SK-N-SH treated with all-trans-retinoic acid at 6 μM for 48 hours (cell line): Measurements from ENCODE around the gene IQGAP3.
A peak's percentile ranks its signal among the peaks of the same experiment; 100 is the strongest.

Experiments
- ATAC-seq: fragments of 200-7000 bp; cut with Tn5 transposase; 3 replicates; pipeline ENCODE4 v1.9.1; 2020; ENCODE audit warnings: mild to moderate bottlenecking, moderate library complexity
- ARNTL ChIP-seq: fragments of 450-650 bp; formaldehyde crosslinking; IDR thresholded peaks from 2 replicates; pipeline ENCODE4 v1.5.0; 2020; ENCODE audit warnings: low read depth, mild to moderate bottlenecking, moderate library complexity, borderline replicate concordance
- BACH2 ChIP-seq: fragments of 250-450 bp; sonication (Bioruptor Pico); IDR thresholded peaks from 2 replicates; pipeline ENCODE4 v1.9.0; 2021; ENCODE audit warnings: mild to moderate bottlenecking, borderline replicate concordance
- CSDC2 ChIP-seq: fragments of 250-450 bp; sonication (Bioruptor Pico); IDR thresholded peaks from 2 replicates; pipeline ENCODE4 v1.5.0; 2020; ENCODE audit warnings: mild to moderate bottlenecking, moderate library complexity
- ESRRG ChIP-seq: fragments of 250-450 bp; sonication (Bioruptor Pico); IDR thresholded peaks from 2 replicates; pipeline ENCODE4 v1.6.1; 2021; ENCODE audit warnings: mild to moderate bottlenecking
- GLIS3 ChIP-seq: fragments of 250-450 bp; sonication (Bioruptor Pico); IDR thresholded peaks from 2 replicates; pipeline ENCODE4 v1.5.0; 2020; ENCODE audit warnings: mild to moderate bottlenecking, moderate library complexity
- ISL1 ChIP-seq: fragments of 250-450 bp; sonication (Bioruptor Pico); IDR thresholded peaks from 2 replicates; pipeline ENCODE4 v2.1.2; 2022; ENCODE audit warnings: mild to moderate bottlenecking, moderate library complexity
- OSR1 ChIP-seq: fragments of 250-450 bp; sonication (Bioruptor Pico); IDR thresholded peaks from 2 replicates; pipeline ENCODE4 v1.8.0; 2022; ENCODE audit warnings: moderate library complexity, mild to moderate bottlenecking, inconsistent platforms
- PPARA ChIP-seq: fragments of 250-450 bp; sonication (Bioruptor Pico); IDR thresholded peaks from 2 replicates; pipeline ENCODE4 v1.5.0; 2020; ENCODE audit warnings: mild to moderate bottlenecking, borderline replicate concordance
- RARB ChIP-seq: fragments of 250-450 bp; sonication (Bioruptor Pico); IDR thresholded peaks from 2 replicates; pipeline ENCODE4 v1.8.0; 2021; ENCODE audit warnings: mild to moderate bottlenecking, moderate library complexity
- SNAI2 ChIP-seq: fragments of 250-450 bp; sonication (Bioruptor Pico); IDR thresholded peaks from 2 replicates; pipeline ENCODE4 v1.5.0; 2020; ENCODE audit warnings: mild to moderate bottlenecking, moderate library complexity
- TCF4 ChIP-seq: fragments of 250-450 bp; sonication (Bioruptor Pico); IDR thresholded peaks from 2 replicates; pipeline ENCODE4 v1.8.0; 2021; ENCODE audit warnings: mild to moderate bottlenecking, moderate library complexity, borderline replicate concordance
- TOX ChIP-seq: fragments of 250-450 bp; sonication (Bioruptor Pico); IDR thresholded peaks from 2 replicates; pipeline ENCODE4 v1.8.0; 2021; ENCODE audit warnings: mild to moderate bottlenecking, moderate library complexity, borderline replicate concordance
- ZC3H10 ChIP-seq: fragments of 250-450 bp; sonication (Bioruptor Pico); IDR thresholded peaks from 2 replicates; pipeline ENCODE4 v1.5.1; 2021; ENCODE audit warnings: mild to moderate bottlenecking, moderate library complexity
- ZFP3 ChIP-seq: fragments of 250-450 bp; sonication (Bioruptor Pico); IDR thresholded peaks from 2 replicates; pipeline ENCODE4 v1.5.0; 2020; ENCODE audit warnings: mild to moderate bottlenecking, moderate library complexity
- ZFP30 ChIP-seq: fragments of 450-650 bp; formaldehyde crosslinking; IDR thresholded peaks from 2 replicates; pipeline ENCODE4 v1.5.0; 2022; ENCODE audit warnings: mild to moderate bottlenecking, moderate library complexity
- ZNF565 ChIP-seq: fragments of 450-650 bp; formaldehyde crosslinking; conservative IDR thresholded peaks from 2 replicates; pipeline ENCODE4 v1.5.0; 2020; ENCODE audit warnings: low read depth, mild to moderate bottlenecking, moderate library complexity
- ZNF70 ChIP-seq: fragments of 450-650 bp; formaldehyde crosslinking; IDR thresholded peaks from 2 replicates; pipeline ENCODE4 v1.5.0; 2020; ENCODE audit warnings: mild to moderate bottlenecking, moderate library complexity
- ZNF8 ChIP-seq: fragments of 450-650 bp; formaldehyde crosslinking; IDR thresholded peaks from 2 replicates; pipeline ENCODE4 v1.5.0; 2020; ENCODE audit warnings: mild to moderate bottlenecking, moderate library complexity
- TF ChIP-seq, protein P1 (sequence below): fragments of 250-450 bp; sonication (Bioruptor Pico); IDR thresholded peaks from 2 replicates; pipeline ENCODE4 v1.8.0; 2020; ENCODE audit warnings: mild to moderate bottlenecking, moderate library complexity, borderline replicate concordance
- TF ChIP-seq, protein P2 (sequence below): fragments of 250-450 bp; sonication (Bioruptor Pico); IDR thresholded peaks from 2 replicates; pipeline ENCODE4 v1.8.0; 2021; ENCODE audit warnings: low read depth, mild to moderate bottlenecking, moderate library complexity, borderline replicate concordance
- TF ChIP-seq, protein P3 (sequence below): fragments of 250-450 bp; sonication (Bioruptor Pico); IDR thresholded peaks from 2 replicates; pipeline ENCODE4 v1.5.1; 2021; ENCODE audit warnings: mild to moderate bottlenecking, moderate library complexity
- TF ChIP-seq, protein P4 (sequence below): fragments of 250-450 bp; sonication (Bioruptor Pico); IDR thresholded peaks from 2 replicates; pipeline ENCODE4 v1.5.1; 2020; ENCODE audit warnings: low read depth, mild to moderate bottlenecking, moderate library complexity
- TF ChIP-seq, protein P5 (sequence below): fragments of 250-450 bp; sonication (Bioruptor Pico); IDR thresholded peaks from 2 replicates; pipeline ENCODE4 v1.5.0; 2020; ENCODE audit warnings: mild to moderate bottlenecking, moderate library complexity

The IQGAP3 gene

DNA sequence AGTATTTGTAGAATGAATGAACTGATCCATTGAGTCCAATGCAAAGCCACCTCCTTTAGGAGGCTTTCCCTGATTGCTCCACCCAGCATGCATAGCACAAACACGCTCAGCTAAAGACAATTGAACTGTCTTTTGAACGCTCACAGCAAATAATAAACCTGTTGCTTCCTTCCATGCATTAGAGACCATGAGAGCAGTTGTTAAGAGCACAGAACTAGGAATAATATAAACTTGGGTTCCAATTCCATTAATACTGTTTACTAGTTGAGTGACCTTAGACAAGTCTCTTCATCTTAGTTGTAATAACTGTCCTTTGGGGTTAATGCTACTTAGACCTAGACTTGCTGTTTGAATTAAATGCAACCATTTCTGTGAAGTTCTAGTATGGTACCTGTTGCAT is 65.9 kb downstream of the IQGAP3 start:
- ATAC-seq, result no peak
- no peak for TF ChIP-seq CSDC2 (CRISPR knock-in tag)

DNA sequence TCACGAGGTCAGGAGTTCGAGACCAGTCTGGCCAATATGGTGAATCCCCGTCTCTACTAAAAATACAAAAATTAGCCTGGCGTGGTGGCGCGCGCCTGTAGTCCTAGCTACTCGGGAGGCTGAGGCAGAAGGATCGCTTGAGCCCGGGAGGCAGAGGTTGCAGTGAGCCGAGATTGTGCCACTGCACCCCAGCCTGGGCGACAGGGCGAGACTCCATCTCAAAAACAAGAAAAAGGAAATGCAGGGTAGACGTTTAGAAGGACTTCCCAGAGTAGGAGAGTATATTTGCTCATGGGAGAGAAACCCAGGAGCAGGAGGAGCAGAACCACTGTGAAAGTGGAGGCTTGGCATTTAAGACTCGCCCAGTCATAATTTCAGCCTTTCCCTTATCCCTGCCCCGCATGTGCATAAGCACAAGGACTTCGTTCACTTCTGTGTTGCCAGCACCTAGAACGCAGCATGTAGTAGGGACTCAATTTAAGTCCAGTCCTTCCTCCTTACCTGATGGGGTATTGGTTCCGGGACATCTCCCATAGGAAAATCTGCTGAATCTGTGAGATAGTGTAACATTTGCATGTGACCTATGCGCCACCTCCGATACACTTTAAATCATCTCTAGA is 66.6 kb downstream of the IQGAP3 start:
- no peak for ATAC-seq
- TF ChIP-seq ISL1 (CRISPR knock-in tag) (no peak), ZFP3 (peak; percentile 9; the same call in 1 of the 2 replicates)

DNA sequence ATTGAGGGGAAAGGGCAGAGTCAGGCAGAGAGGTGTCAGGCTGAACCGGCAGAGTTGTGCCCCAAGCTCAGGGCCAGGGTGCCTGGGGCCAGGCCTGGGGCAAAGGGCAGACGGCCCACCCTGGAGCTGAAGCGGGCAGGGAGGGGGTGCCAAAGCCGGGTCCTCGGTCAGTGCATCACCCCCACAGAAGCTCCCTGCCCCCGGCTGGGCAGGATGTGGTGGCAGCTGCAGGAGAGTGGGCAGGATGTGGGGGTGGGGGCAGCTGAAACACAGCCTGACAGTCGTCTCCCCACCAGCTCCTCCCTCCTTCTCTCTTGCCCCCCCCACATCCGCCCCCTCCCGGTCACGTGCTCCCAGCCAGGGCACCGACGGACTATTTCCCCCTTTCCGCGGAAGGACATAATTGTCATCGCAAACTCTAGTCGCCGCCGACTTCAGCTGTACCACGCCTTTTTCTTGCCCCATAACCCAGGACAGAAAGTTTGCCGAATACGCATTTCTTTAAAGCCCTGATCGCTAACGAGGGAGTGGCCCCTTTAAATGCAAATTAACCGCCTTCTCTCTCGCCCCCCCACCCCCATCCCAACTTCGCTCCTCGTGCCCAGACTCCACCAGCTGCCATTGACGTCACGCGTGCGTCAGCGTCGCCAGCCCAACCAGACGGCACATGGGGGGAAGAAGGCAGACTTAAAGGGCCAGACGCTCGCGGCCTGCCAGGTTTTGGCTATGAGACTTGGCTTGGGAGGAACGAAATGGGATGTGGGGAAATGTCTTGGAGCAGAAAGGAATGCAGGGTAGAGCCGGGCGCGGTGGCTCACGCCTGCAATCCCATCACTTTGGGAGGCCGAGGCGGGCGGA is 67.3 kb downstream of the IQGAP3 start:
- TF ChIP-seq, protein P1, sequence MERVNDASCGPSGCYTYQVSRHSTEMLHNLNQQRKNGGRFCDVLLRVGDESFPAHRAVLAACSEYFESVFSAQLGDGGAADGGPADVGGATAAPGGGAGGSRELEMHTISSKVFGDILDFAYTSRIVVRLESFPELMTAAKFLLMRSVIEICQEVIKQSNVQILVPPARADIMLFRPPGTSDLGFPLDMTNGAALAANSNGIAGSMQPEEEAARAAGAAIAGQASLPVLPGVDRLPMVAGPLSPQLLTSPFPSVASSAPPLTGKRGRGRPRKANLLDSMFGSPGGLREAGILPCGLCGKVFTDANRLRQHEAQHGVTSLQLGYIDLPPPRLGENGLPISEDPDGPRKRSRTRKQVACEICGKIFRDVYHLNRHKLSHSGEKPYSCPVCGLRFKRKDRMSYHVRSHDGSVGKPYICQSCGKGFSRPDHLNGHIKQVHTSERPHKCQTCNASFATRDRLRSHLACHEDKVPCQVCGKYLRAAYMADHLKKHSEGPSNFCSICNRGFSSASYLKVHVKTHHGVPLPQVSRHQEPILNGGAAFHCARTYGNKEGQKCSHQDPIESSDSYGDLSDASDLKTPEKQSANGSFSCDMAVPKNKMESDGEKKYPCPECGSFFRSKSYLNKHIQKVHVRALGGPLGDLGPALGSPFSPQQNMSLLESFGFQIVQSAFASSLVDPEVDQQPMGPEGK (CRISPR knock-in tag), result peak; percentile 83
- TF ChIP-seq TCF4 (CRISPR knock-in tag) (no peak; the same call in 1 of the 2 replicates), RARB (CRISPR knock-in tag) (peak; percentile 10; the same call in 1 of the 2 replicates), ISL1 (CRISPR knock-in tag) (no peak), ESRRG (CRISPR knock-in tag) (no peak), ZC3H10 (peak; percentile 94), TOX (CRISPR knock-in tag) (peak; percentile 92), ZFP3 (peak; percentile 44; the same call in 1 of the 2 replicates), SNAI2 (no peak), ZNF8 (no peak), ZNF70 (CRISPR knock-in tag) (no peak), ZFP30 (no peak), OSR1 (CRISPR knock-in tag) (peak; percentile 93), ARNTL (CRISPR knock-in tag) (0 out of 2 replicates have a peak, but pooled peaks have one; percentile 61), ZNF565 (CRISPR knock-in tag) (no peak), CSDC2 (CRISPR knock-in tag) (no peak), GLIS3 (CRISPR knock-in tag) (no peak), PPARA (CRISPR knock-in tag) (no peak), BACH2 (CRISPR knock-in tag) (no peak)
- TF ChIP-seq, protein P2, sequence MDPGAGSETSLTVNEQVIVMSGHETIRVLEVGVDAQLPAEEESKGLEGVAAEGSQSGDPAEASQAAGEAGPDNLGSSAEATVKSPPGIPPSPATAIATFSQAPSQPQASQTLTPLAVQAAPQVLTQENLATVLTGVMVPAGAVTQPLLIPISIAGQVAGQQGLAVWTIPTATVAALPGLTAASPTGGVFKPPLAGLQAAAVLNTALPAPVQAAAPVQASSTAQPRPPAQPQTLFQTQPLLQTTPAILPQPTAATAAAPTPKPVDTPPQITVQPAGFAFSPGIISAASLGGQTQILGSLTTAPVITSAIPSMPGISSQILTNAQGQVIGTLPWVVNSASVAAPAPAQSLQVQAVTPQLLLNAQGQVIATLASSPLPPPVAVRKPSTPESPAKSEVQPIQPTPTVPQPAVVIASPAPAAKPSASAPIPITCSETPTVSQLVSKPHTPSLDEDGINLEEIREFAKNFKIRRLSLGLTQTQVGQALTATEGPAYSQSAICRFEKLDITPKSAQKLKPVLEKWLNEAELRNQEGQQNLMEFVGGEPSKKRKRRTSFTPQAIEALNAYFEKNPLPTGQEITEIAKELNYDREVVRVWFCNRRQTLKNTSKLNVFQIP (CRISPR knock-in tag), result no peak
- TF ChIP-seq, protein P3, sequence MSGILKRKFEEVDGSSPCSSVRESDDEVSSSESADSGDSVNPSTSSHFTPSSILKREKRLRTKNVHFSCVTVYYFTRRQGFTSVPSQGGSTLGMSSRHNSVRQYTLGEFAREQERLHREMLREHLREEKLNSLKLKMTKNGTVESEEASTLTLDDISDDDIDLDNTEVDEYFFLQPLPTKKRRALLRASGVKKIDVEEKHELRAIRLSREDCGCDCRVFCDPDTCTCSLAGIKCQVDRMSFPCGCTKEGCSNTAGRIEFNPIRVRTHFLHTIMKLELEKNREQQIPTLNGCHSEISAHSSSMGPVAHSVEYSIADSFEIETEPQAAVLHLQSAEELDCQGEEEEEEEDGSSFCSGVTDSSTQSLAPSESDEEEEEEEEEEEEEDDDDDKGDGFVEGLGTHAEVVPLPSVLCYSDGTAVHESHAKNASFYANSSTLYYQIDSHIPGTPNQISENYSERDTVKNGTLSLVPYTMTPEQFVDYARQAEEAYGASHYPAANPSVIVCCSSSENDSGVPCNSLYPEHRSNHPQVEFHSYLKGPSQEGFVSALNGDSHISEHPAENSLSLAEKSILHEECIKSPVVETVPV (CRISPR knock-in tag), result no peak
- TF ChIP-seq, protein P4, sequence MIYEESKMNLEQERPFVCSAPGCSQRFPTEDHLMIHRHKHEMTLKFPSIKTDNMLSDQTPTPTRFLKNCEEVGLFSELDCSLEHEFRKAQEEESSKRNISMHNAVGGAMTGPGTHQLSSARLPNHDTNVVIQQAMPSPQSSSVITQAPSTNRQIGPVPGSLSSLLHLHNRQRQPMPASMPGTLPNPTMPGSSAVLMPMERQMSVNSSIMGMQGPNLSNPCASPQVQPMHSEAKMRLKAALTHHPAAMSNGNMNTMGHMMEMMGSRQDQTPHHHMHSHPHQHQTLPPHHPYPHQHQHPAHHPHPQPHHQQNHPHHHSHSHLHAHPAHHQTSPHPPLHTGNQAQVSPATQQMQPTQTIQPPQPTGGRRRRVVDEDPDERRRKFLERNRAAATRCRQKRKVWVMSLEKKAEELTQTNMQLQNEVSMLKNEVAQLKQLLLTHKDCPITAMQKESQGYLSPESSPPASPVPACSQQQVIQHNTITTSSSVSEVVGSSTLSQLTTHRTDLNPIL (CRISPR knock-in tag), result no peak
- TF ChIP-seq, protein P5, sequence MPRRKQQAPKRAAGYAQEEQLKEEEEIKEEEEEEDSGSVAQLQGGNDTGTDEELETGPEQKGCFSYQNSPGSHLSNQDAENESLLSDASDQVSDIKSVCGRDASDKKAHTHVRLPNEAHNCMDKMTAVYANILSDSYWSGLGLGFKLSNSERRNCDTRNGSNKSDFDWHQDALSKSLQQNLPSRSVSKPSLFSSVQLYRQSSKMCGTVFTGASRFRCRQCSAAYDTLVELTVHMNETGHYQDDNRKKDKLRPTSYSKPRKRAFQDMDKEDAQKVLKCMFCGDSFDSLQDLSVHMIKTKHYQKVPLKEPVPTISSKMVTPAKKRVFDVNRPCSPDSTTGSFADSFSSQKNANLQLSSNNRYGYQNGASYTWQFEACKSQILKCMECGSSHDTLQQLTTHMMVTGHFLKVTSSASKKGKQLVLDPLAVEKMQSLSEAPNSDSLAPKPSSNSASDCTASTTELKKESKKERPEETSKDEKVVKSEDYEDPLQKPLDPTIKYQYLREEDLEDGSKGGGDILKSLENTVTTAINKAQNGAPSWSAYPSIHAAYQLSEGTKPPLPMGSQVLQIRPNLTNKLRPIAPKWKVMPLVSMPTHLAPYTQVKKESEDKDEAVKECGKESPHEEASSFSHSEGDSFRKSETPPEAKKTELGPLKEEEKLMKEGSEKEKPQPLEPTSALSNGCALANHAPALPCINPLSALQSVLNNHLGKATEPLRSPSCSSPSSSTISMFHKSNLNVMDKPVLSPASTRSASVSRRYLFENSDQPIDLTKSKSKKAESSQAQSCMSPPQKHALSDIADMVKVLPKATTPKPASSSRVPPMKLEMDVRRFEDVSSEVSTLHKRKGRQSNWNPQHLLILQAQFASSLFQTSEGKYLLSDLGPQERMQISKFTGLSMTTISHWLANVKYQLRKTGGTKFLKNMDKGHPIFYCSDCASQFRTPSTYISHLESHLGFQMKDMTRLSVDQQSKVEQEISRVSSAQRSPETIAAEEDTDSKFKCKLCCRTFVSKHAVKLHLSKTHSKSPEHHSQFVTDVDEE (CRISPR knock-in tag), result peak; percentile 12; the same call in 1 of the 2 replicates
- peak; percentile 40 for ATAC-seq
